Cortex of kidney (tissue), 1 donor: Measurements from ENCODE around the gene DDI2.

ENCODE experiments used
- DNase-seq: peaks from one replicate; lab custom pipeline; 2025; lab: John Stamatoyannopoulos, UW

Gene DDI2

DNA sequence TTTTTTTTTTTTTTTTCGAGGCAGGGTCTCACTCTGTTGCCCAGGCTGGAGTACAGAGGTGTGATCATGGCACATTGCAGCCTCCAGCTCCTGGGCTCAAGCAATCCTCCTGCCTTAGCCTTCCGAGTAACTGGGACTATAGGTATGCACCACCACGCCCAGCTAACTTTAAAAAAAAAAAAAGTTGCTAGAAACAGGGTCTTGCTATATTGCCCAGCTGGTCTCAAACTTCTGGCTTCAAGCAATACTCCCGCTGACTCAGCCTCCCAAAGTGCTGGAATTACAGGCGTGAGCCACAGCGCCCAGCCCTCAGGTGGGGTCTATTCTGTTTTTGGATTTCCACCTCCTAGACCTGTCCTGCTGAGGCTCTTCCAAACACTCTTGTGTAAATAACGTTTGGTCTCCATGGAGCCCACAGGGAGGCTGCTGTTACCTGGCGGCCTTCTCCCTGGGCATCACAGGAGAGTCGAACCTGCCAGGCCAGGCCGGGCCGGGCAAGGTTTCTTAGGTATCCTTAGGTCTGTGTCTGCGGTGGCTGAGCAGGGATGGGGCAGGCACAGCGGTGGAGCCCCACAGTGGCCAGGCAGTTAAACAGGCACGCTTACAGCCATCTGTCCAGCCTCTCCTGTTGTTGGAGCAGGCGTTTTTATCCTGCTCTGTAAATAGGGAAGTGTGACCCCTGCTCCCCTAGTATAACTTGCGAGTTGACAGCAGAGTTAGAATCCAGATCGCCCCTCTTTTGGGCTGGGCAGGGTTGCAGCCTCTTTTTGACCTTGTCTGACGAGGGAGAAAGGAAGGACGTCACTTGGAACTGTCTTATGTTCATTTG is 85.7 kb downstream of the DDI2 start:
- no peak for DNase-seq

DNA sequence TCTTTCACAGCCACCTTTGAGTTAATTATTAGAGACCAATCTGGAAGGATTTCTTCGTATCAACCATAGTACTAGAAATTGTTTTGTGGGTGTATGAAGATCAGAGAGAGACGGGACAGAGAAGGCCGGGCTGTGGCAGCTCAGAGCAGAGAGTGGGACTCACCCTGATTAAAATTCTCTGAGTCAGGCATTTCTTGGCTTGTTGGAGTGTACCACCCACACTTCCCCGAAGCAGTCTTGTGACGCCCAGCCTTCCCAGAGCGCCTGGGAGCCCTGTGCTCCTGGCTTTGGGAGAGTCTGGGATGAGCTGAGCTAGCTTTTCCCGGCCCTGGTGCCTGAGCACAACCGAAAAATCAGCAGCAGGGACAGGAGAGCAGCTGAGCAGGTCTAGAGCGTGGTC is 86.3 kb downstream of the DDI2 start:
- no peak for DNase-seq

DNA sequence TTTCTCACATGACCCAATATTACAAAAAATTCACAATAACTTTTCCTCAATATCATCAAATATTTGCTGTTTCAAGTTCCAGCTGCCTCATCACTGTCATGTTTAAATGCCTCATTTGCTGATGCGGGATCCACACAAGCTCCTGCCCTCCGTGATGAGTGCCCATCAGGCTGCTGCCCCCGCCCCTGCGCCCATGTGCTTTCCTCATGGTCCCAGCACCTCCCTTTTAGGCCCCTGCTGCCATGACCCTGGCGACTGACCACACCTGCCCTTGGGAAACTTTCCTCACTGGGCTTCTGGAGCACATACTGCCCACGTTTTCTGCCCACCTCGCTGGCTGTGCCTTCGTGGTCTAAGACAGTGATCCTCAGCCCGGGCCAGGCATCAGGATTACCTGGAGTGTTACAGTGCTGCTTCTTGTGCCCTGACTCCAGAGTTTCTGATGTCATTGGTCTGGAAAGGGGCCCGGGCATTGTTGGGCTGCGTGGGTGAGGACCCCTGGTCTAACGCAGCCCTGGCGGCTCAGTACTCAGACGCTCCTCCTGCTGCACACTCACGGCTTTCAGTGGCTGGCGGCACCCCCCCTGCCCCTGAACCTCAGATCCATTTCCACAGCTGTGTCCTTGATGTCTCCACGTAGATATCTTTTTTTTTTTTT is 87.4 kb downstream of the DDI2 start:
- no peak for DNase-seq

- DNase-seq, result no peak
Measured at GRCh38 chr1:15705184-15705566, 87.9 kb downstream of the DDI2 start.

DNA sequence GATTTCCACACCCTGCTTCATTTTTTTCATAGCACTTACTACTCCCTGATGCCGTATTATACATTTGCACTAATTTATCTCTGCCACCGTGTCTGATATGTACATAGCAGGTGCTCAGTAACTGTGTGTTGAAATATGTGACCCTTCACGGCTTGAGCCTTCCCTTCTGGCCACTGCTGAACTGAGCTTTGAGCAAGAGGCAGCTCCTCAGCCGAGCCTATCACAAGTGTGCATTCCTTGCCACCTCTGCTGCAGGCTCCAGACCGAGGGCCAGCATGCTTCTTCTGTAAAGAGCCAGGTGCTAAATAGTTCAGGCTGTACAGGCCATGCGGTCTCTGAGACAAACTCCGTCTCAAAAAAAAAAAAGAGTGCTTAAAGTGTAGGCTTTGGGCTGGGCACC is 89.5 kb downstream of the DDI2 start:
- no peak for DNase-seq

DNA sequence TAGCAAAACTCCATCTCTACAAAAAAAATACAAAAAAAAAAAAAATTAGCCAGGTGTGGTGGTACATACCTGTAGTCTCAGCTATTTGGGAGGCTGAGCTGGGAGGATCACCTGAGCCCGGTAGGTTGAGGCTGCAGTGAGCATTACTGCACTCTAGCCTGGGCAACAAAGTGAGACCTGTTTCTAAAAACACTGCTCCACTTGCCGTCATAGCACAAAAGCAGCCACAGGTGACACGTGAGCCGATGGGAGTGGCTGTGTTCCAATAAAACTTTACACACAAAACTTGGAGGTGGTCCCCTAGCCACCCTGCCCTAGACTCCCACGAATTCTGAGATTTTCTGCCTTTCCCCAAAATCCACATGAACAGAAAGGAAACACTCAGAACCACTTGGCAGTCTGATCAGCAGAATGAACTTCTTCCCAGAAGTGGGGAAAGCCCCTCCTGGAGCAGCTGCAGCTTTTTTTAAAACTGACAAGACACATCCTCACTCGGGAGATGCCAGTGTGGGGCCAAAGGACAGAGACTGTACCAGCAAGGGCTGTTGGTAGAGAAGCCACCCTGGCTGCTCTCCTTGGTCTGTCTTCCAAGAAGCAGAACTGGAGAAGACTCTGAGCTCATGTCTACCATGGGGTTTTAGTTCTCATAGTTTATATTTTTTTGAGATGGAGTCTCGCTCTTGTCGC is 90.1 kb downstream of the DDI2 start:
- DNase-seq, result no peak

DNA sequence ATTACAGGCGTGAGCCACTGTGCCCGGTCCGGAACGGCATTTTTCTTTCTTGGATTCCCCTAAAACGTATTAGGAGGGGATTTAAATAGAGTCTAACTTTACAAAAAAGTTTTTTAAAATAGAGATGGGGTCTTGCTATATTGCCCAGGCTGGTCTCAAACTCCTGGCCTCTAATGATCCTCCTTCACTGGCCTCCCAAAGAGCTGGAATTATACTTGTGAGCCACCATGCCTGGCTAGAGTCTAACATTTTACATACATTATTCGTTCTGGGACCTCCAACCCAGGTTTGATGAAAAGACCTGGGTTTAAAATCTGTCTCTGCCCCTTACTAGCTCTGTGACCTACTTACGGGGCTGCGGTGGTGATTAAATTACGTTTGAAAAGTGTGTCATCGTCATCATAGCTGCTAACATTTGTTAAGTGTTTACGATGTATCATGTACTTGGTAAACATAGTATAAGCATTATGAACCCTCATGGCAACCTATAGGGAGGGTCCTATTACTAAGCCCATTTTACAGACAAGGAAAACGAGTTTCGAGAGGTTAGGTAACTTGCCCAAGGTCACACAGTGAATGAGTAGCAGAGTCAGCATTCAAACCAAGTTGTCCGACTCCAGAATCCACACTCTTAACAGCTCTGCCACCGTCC is 91.4 kb downstream of the DDI2 start:
- DNase-seq, result no peak

- no peak for DNase-seq
Measured at GRCh38 chr1:15709226-15709625, 92.0 kb downstream of the DDI2 start.

- DNase-seq, result no peak
Measured at GRCh38 chr1:15712168-15712567, 94.9 kb downstream of the DDI2 start.

DNA sequence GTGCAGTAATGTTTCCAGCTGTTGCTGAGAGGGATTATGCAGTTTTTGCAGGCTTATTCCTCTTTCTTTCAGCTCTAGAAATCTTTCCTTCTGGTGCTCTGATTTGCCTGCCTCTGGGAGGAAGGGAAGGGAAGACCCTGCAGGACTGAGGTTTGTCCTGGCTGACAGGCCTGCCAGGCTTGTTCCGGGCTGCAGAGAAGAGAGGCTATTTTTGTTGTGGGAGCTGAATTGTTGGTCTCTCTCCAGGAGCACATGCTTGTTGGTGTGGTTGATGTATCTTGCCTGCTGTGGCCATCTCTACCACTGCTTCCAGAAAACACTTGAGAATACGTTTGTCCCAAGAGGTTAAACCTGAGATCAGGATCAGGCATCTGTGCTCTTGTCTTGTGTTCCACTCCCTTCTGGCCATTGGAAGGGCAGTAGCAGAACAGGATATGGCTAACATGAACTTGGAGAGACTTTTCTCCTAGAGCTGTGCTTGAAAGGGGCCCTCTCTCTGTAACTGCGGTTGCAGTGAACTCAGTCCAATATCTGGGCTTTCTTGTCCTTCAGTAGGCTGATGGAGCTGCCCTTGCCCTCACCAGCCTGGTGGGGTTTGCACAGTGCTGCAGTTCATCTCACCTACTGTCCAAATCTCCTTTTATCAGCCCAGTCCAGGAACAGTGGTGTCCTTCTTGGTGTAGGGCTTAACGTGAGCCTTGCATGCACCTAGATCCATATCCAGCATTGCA is 97.3 kb downstream of the DDI2 start:
- no peak for DNase-seq

GRCh38 chr1:15717418-15718125 is 100.3 kb downstream of the DDI2 start:
- DNase-seq, result no peak

DNA sequence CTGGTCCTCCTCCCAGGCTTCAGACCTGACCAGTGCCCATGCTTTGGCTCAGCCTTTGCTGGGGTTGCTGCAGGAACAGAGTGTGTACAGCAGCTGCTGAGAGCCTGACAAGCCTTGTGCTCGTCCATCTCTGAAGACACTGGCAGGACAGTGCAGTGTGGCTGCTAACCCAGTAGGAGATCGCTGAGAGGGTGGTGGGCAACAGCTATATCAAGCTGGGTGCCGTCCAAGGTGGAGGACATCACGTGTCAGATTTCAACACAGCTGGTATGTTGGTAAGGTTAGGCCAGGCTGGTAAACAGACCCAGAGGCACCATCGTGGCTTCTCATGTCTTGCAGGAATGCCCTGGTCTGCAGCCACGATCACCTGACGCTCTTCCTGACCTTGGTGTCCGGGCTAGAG is 100.9 kb downstream of the DDI2 start:
- no peak for DNase-seq
